DOHH2 (cell line): Measurements from ENCODE around the gene NXPH4.

Experiments used
- H3F3A ChIP-seq: fragments of 200-600 bp; sonication (generic), shearing (Covaris generic); 2 replicates; pipeline ENCODE4 v1.6.0; 2016; ENCODE audit warnings: antibody characterized with exemption, mild to moderate bottlenecking; ENCODE audit not compliant: control insufficient read depth, insufficient read depth
- H3K27ac ChIP-seq: fragments of 200-600 bp; sonication (generic); 2 replicates; pipeline ENCODE4 v1.5.1; 2014; ENCODE audit warnings: low read depth, mild to moderate bottlenecking, low read length, moderate library complexity
- H3K27me3 ChIP-seq: fragments of 200-600 bp; sonication (generic); 2 replicates; pipeline ENCODE4 v1.6.1; 2014; ENCODE audit warnings: mild to moderate bottlenecking, low read length, mixed read lengths; ENCODE audit not compliant: control insufficient read depth
- H3K36me3 ChIP-seq: fragments of 200-600 bp; sonication (generic); 2 replicates; pipeline ENCODE4 v1.6.1; 2014; ENCODE audit warnings: mild to moderate bottlenecking, low read length, moderate library complexity, mixed read lengths; ENCODE audit not compliant: control insufficient read depth
- H3K4me1 ChIP-seq: fragments of 200-600 bp; sonication (generic); 2 replicates; pipeline ENCODE4 v1.6.1; 2014; ENCODE audit warnings: mild to moderate bottlenecking, low read length, mixed read lengths; ENCODE audit not compliant: control insufficient read depth
- H3K4me2 ChIP-seq: fragments of 200-600 bp; sonication (generic); 2 replicates; pipeline ENCODE4 v1.6.0; 2014; ENCODE audit warnings: mild to moderate bottlenecking, low read length, moderate library complexity
- H3K4me3 ChIP-seq: fragments of 200-600 bp; sonication (generic); 2 replicates; pipeline ENCODE4 v1.5.1; 2014; ENCODE audit warnings: mild to moderate bottlenecking, low read length, mixed read lengths
- H3K79me2 ChIP-seq: fragments of 200-600 bp; sonication (generic); 2 replicates; pipeline ENCODE4 v1.6.1; 2014; ENCODE audit warnings: mild to moderate bottlenecking, low read length, mixed read lengths; ENCODE audit not compliant: control insufficient read depth
- H3K9me2 ChIP-seq: fragments of 200-600 bp; sonication (generic); replicated peaks from 2 replicates; pipeline ENCODE4 v1.6.1; 2014; ENCODE audit warnings: mild to moderate bottlenecking, low read length, mixed read lengths; ENCODE audit not compliant: control insufficient read depth
- H3K9me3 ChIP-seq: fragments of 200-600 bp; sonication (generic); 2 replicates; pipeline ENCODE4 v1.6.1; 2014; ENCODE audit warnings: antibody characterized with exemption, low read length, mixed read lengths; ENCODE audit not compliant: control insufficient read depth, insufficient read depth
- H4K20me1 ChIP-seq: fragments of 200-600 bp; sonication (generic); 2 replicates; pipeline ENCODE4 v1.6.0; 2014; ENCODE audit warnings: low read depth, mild to moderate bottlenecking, antibody characterized with exemption, low read length, moderate library complexity; ENCODE audit not compliant: control insufficient read depth, insufficient read depth
- EZH2phosphoT487 ChIP-seq: fragments of 200-600 bp; sonication (generic); IDR thresholded peaks from 2 replicates; pipeline ENCODE4 v1.6.1; 2017; ENCODE audit warnings: borderline replicate concordance, mild to moderate bottlenecking, antibody characterized with exemption, low read length, moderate library complexity, mixed read lengths
- TF ChIP-seq, protein P1 (sequence below): fragments of 200-600 bp; sonication (generic); IDR thresholded peaks from one replicate; pipeline ENCODE4 v1.5.1; 2014; ENCODE audit warnings: antibody characterized with exemption, mild to moderate bottlenecking, low read depth, low read length; ENCODE audit not compliant: poor library complexity, severe bottlenecking

Gene NXPH4

DNA sequence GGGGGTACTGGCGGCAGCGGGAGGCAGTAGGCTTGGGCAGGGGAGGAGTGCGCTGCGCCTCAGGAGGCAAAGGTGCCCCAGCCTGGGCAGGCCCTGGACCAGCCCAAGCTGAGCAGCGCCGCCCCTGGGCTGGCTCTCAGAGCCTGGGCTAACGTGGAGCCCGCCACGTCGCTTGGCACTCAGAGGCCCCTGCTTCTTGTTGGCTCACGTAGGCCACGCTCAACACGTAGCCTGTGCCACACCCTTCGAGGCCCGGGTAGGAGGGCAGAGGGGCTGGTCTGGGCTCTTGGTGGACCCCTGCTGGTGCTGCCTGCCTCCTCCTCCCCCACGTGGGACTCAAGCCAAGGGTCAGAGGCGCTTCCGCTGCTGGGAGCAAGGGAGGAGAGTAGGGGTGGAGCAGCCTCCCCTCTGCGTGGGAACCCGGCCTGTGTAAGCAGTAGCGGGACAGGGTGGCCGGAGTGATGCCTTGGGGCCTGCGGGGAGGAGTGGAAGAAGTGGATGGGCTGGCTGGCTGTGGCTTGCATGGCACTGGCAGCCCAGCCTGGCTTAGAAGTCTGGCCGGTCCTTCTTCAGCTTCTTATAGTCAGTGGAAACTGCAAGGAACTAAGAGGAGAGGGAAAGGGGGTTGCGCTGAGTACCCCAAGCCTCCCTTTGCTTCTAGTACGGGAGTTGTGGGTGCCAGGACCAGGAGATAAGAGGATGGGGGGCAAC is 18.6 kb downstream of the NXPH4 start:
- H3K27ac ChIP-seq, result peak overlapping the region; percentile 71
- H3K9me3 ChIP-seq, result no peaks in the 10 kb centered on the region
- peak overlapping the region; percentile 46 for H3K4me3 ChIP-seq
- TF ChIP-seq, protein P1, sequence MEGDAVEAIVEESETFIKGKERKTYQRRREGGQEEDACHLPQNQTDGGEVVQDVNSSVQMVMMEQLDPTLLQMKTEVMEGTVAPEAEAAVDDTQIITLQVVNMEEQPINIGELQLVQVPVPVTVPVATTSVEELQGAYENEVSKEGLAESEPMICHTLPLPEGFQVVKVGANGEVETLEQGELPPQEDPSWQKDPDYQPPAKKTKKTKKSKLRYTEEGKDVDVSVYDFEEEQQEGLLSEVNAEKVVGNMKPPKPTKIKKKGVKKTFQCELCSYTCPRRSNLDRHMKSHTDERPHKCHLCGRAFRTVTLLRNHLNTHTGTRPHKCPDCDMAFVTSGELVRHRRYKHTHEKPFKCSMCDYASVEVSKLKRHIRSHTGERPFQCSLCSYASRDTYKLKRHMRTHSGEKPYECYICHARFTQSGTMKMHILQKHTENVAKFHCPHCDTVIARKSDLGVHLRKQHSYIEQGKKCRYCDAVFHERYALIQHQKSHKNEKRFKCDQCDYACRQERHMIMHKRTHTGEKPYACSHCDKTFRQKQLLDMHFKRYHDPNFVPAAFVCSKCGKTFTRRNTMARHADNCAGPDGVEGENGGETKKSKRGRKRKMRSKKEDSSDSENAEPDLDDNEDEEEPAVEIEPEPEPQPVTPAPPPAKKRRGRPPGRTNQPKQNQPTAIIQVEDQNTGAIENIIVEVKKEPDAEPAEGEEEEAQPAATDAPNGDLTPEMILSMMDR, result peak; percentile 8
- TF ChIP-seq EZH2phosphoT487, result no peak
- H3K9me2 ChIP-seq, result no peaks in the 10 kb centered on the region
- H3K36me3 ChIP-seq, result peaks cover 62% of the 10 kb centered on the region
- peaks cover 95% of the 10 kb centered on the region for H3K4me1 ChIP-seq
- no peaks in the 10 kb centered on the region for H3K27me3 ChIP-seq
- H3K79me2 ChIP-seq, result peaks cover 26% of the 10 kb centered on the region
- peak overlapping the region; percentile 98 for H3K4me2 ChIP-seq
- H4K20me1 ChIP-seq, result peaks cover 23% of the 10 kb centered on the region; the same call in 1 of the 2 replicates
- peaks cover 43% of the 10 kb centered on the region for H3F3A ChIP-seq

DNA sequence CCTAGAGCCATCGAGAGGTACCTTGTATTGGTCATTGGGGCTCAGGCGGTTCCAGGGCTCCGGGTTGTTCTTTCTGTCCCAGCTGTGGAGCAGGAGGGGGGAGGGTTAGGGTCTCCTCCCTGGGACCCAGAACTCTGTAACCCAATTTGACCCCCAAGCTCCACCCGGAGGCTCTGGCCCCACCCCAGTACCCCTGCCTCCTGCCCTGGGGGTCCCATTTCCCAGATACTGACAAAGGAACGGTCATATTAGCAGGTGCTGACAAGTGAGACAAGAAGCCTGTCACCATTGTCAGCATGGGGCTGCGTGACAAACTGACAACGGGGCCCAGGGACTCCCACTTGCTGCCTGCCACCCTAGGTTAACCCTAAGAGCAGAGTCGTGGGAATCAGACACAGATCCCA is 19.1 kb downstream of the NXPH4 start:
- Histone ChIP-seq H3K79me2 (peaks cover 21% of the 10 kb centered on the region), H3K4me2 (peak overlapping the region; percentile 98), H3K9me3 (no peaks in the 10 kb centered on the region), H3K27me3 (no peaks in the 10 kb centered on the region), H3K27ac (no peak overlapping the region), H4K20me1 (peaks cover 18% of the 10 kb centered on the region; the same call in 1 of the 2 replicates), H3K4me1 (peaks cover 93% of the 10 kb centered on the region), H3F3A (peaks cover 47% of the 10 kb centered on the region), H3K9me2 (no peaks in the 10 kb centered on the region), H3K4me3 (peak overlapping the region; percentile 46), H3K36me3 (peaks cover 57% of the 10 kb centered on the region)
- TF ChIP-seq EZH2phosphoT487, result no peak
- TF ChIP-seq, protein P1, result no peak

DNA sequence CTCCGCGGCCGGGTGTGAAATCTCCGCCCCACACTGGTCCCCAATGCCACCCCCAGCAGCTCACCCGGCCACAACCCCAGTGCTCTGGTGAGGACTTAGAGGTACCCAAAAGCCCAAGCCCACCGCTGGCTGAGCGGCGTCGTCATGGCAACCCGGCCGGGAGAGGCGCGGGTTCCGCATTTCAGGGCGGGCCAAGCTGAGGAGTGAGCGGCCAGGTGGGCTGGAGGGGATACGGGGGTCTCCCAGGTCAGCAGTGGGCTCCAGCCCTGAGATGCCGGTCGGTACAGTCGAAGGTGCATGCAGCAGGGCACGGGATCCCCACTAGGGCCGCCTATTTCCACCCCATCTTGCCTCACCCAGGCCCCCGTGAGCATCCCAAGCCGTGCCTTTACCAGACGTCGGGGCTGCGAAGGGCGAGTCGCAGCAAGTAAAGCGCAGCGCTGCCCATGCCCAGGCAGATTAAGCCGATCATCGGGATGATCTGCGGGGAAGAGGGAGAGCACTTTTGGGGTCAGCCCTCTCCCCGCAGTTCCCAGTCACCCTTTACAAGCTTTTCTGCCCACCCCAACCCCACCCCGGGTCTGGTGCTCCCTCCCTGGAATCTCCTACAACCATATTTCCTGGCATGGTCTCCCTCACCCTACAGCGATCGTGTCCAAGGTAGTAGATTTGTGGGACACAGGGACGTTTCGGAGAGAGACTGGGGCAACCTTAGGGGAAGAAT is 19.8 kb downstream of the NXPH4 start:
- H3K27me3 ChIP-seq, result no peaks in the 10 kb centered on the region
- H4K20me1 ChIP-seq, result peaks cover 12% of the 10 kb centered on the region; the same call in 1 of the 2 replicates
- no peaks in the 10 kb centered on the region for H3K9me2 ChIP-seq
- H3K4me3 ChIP-seq, result peak overlapping the region; percentile 46
- TF ChIP-seq EZH2phosphoT487, result no peak
- TF ChIP-seq, protein P1, result no peak
- H3K9me3 ChIP-seq, result no peaks in the 10 kb centered on the region
- H3K79me2 ChIP-seq, result peaks cover 21% of the 10 kb centered on the region
- peaks cover 53% of the 10 kb centered on the region for H3K36me3 ChIP-seq
- peaks cover 93% of the 10 kb centered on the region for H3K4me1 ChIP-seq
- H3F3A ChIP-seq, result peaks cover 47% of the 10 kb centered on the region
- H3K27ac ChIP-seq, result no peak overlapping the region
- peak overlapping the region; percentile 99 for H3K4me2 ChIP-seq
